Neuronal stem cell (in vitro differentiated cells): Measurements from ENCODE around the gene TNNI3K.
A peak's percentile ranks its signal among the peaks of the same experiment; 100 is the strongest.

Experiments used
- DNase-seq: peaks from one replicate; pipeline ENCODE4 v3.0.0-alpha.2; 2013; ENCODE audit warnings: low spot score
- H2AFZ ChIP-seq: one replicate; pipeline ENCODE4 v1.6.1; 2013; ENCODE audit warnings: mild to moderate bottlenecking, low read length, inconsistent platforms
- H2AK5ac ChIP-seq: 2 replicates; pipeline ENCODE4 v1.6.1; 2013; ENCODE audit warnings: low read depth, mild to moderate bottlenecking, inconsistent platforms, low read length, moderate library complexity, mixed read lengths
- H2BK120ac ChIP-seq: 2 replicates; pipeline ENCODE4 v1.6.1; 2013; ENCODE audit warnings: low read depth, mild to moderate bottlenecking, inconsistent platforms, low read length, moderate library complexity, mixed read lengths
- H2BK12ac ChIP-seq: one replicate; pipeline ENCODE4 v1.6.1; 2013; ENCODE audit warnings: low read length, inconsistent platforms
- H2BK15ac ChIP-seq: 2 replicates; pipeline ENCODE4 v1.6.1; 2013; ENCODE audit warnings: mild to moderate bottlenecking, low read length, inconsistent platforms, mixed read lengths
- H2BK5ac ChIP-seq: one replicate; pipeline ENCODE4 v1.6.1; 2013; ENCODE audit warnings: inconsistent platforms, mild to moderate bottlenecking, low read length, moderate library complexity
- H3K14ac ChIP-seq: one replicate; pipeline ENCODE4 v1.6.1; 2013; ENCODE audit warnings: low read length, inconsistent platforms
- H3K18ac ChIP-seq: 2 replicates; pipeline ENCODE4 v1.6.1; 2013; ENCODE audit warnings: low read length, inconsistent platforms
- H3K23ac ChIP-seq: 2 replicates; pipeline ENCODE4 v1.6.1; 2013; ENCODE audit warnings: low read depth, mild to moderate bottlenecking, mixed read lengths, low read length, inconsistent platforms; ENCODE audit not compliant: poor library complexity
- H3K27ac ChIP-seq: replicated peaks from 3 replicates; pipeline ENCODE4 v1.5.1; 2013; ENCODE audit warnings: low read length, inconsistent platforms
- H3K27me3 ChIP-seq, 3 experiments: 2 replicates each; pipeline ENCODE4 v1.6.1; 2013; ENCODE audit warnings: low read length in 3 of 3, mild to moderate bottlenecking in 2 of 3, inconsistent platforms in 1 of 3, low read depth in 1 of 3, mixed read lengths in 1 of 3, moderate library complexity in 1 of 3; ENCODE audit not compliant: control insufficient read depth in 3 of 3, insufficient read depth in 3 of 3
- H3K36me3 ChIP-seq, 2 donors: replicated peaks in 1 of 2; 2 replicates each; pipeline ENCODE4 v1.6.1; 2013; ENCODE audit warnings: low read length in 2 of 2; ENCODE audit not compliant: control insufficient read depth in 2 of 2, insufficient read depth in 2 of 2
- H3K4ac ChIP-seq: 2 replicates; pipeline ENCODE4 v1.6.1; 2013; ENCODE audit warnings: inconsistent platforms, mild to moderate bottlenecking, low read length, moderate library complexity
- H3K4me1 ChIP-seq, 2 donors: 1 replicate in 1 of 2; 2 replicates in 1 of 2; pipeline ENCODE4 v1.6.1; 2013; ENCODE audit warnings: low read length in 2 of 2, low read depth in 1 of 2; ENCODE audit not compliant: control insufficient read depth in 2 of 2, insufficient read depth in 1 of 2
- H3K4me2 ChIP-seq: one replicate; pipeline ENCODE4 v1.6.1; 2013; ENCODE audit warnings: mild to moderate bottlenecking, low read length, inconsistent platforms; ENCODE audit not compliant: insufficient read depth, poor library complexity, severe bottlenecking
- H3K4me3 ChIP-seq, 2 donors: 2 replicates each; pipeline ENCODE4 v1.5.1; 2013; ENCODE audit warnings: low read length in 2 of 2, mild to moderate bottlenecking in 2 of 2, inconsistent platforms in 1 of 2, moderate library complexity in 1 of 2
- H3K79me1 ChIP-seq: one replicate; pipeline ENCODE4 v1.6.1; 2013; ENCODE audit warnings: low read depth, mild to moderate bottlenecking, inconsistent platforms, low read length, moderate library complexity
- H3K9ac ChIP-seq: one replicate; pipeline ENCODE4 v1.6.1; 2013; ENCODE audit warnings: mild to moderate bottlenecking, low read depth, low read length, inconsistent platforms; ENCODE audit not compliant: poor library complexity
- H3K9me3 ChIP-seq, 2 donors: replicated peaks in 1 of 2; 2 replicates each; pipeline versions ENCODE3 to v1.6.1; 2013; ENCODE audit warnings: low read length in 2 of 2, mild to moderate bottlenecking in 2 of 2, inconsistent platforms in 1 of 2, low read depth in 1 of 2, mixed read lengths in 1 of 2, moderate library complexity in 1 of 2; ENCODE audit not compliant: control insufficient read depth in 2 of 2, insufficient read depth in 1 of 2
- H4K8ac ChIP-seq: one replicate; pipeline ENCODE4 v1.6.1; 2013; ENCODE audit warnings: low read depth, mild to moderate bottlenecking, inconsistent platforms, low read length, moderate library complexity
- H4K91ac ChIP-seq: one replicate; pipeline ENCODE4 v1.6.1; 2013; ENCODE audit warnings: low read length, low read depth, mild to moderate bottlenecking, inconsistent platforms; ENCODE audit not compliant: poor library complexity
- WGBS, 2 donors: extraction: QIAGEN DNeasy Blood & Tissue Kit; methylation state at CpG; one replicate each; pipeline ENCODE4 v1.1.7; 2013; ENCODE audit warnings: missing lambda C conversion rate in 2 of 2, mixed read lengths in 1 of 2; ENCODE audit not compliant: insufficient read length in 2 of 2, insufficient replicate concordance in 1 of 2; ENCODE audit errors: extremely low coverage in 2 of 2; 5-methylcytosine and 5-hydroxymethylcytosine counted together

The TNNI3K gene

DNA sequence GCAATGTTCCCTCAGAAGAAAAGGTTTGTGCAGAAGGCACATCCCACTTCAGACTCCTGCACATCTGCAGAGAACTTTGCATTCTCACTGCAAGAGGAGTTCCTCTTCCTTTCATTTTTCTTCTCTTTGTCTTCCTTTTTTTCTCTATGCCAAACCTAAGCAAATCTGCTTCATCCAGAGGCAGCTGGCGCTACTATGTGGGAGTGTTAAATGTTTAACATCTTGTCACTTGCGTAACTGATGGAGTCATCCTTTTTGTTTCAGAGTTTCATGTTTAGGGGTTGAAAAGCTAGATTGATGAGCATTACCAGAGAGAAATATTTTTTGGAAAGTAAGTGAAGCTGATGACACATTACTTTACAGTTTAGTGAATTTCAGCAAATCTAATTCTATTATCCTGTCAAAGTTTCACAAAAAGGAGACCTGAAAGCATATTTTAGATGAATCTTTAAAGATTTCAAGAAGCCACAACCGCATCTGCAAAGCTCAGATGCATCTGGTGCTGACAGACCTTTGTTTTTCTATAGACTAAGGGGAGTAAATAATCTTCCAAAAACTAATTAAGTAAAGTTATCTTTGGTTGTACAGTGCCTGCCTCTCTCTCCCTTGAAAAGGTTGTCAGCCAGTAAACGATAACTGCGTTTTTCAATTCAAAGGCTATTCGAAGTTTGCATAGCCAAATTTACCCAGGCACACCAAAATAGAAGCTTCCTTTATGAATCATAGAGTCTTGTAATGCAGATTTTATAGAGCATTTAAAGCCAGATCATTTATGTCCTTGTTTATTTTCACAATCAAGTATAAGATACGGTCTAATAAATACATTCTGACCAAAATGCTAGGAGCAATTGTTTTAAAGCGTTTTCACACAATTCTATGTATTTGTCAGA, 278.5 kb downstream of the TNNI3K start:
- no peaks in the 10 kb centered on the region for H3K9me3 ChIP-seq
- no peak overlapping the region for H2BK120ac ChIP-seq
- H3K18ac ChIP-seq: no peak overlapping the region
- no peaks in the 10 kb centered on the region for H3K36me3 ChIP-seq
- H4K91ac ChIP-seq: no peak overlapping the region
- no peak for DNase-seq
- no peaks in the 10 kb centered on the region for H3K79me1 ChIP-seq
- no peaks in the 10 kb centered on the region for H3K27me3 ChIP-seq
- no peak overlapping the region for H3K14ac ChIP-seq
- peaks cover 1 to 4% of the 10 kb centered on the region in 2 donors for H3K4me1 ChIP-seq
- no peak overlapping the region for H4K8ac ChIP-seq
- no peak overlapping the region for H3K4ac ChIP-seq
- H3K9ac ChIP-seq: no peak overlapping the region
- no CpG with 5 or more reads among the region's 8 CpGs for WGBS, 2 donors
- no peak overlapping the region for H2BK5ac ChIP-seq
- no peak overlapping the region for H3K23ac ChIP-seq
- no peak overlapping the region for H2BK15ac ChIP-seq
- H2AK5ac ChIP-seq: no peak overlapping the region
- H3K4me3 ChIP-seq: no peak overlapping the region
- H2BK12ac ChIP-seq: no peak overlapping the region
- no peak overlapping the region for H3K4me2 ChIP-seq
- peak overlapping the region; percentile 11 for H2AFZ ChIP-seq
- no peak overlapping the region for H3K27ac ChIP-seq

- DNase-seq: no peak
- no peak overlapping the region for H3K4ac ChIP-seq
- no peak overlapping the region for H2BK15ac ChIP-seq
- H3K14ac ChIP-seq: no peak overlapping the region
- no peaks in the 10 kb centered on the region for H3K79me1 ChIP-seq
- H3K4me2 ChIP-seq: no peak overlapping the region
- no peaks in the 10 kb centered on the region for H3K9me3 ChIP-seq
- no peak overlapping the region for H3K9ac ChIP-seq
- no peak overlapping the region for H3K27ac ChIP-seq
- H3K23ac ChIP-seq: no peak overlapping the region
- no peak overlapping the region for H3K18ac ChIP-seq
- H2BK5ac ChIP-seq: no peak overlapping the region
- no peak overlapping the region for H4K91ac ChIP-seq
- no CpG with 5 or more reads among the region's 6 CpGs for WGBS, 2 donors
- H2BK120ac ChIP-seq: no peak overlapping the region
- H3K4me3 ChIP-seq: no peak overlapping the region
- H4K8ac ChIP-seq: no peak overlapping the region
- no peak overlapping the region for H2BK12ac ChIP-seq
- no peak overlapping the region for H2AFZ ChIP-seq
- H3K36me3 ChIP-seq: no peaks in the 10 kb centered on the region
- peaks cover 6 to 7% of the 10 kb centered on the region in 2 donors for H3K4me1 ChIP-seq
- H3K27me3 ChIP-seq: no peaks in the 10 kb centered on the region
- H2AK5ac ChIP-seq: no peak overlapping the region
Measured at GRCh38 chr1:74517599-74518051, 282.4 kb downstream of the TNNI3K start.

DNA sequence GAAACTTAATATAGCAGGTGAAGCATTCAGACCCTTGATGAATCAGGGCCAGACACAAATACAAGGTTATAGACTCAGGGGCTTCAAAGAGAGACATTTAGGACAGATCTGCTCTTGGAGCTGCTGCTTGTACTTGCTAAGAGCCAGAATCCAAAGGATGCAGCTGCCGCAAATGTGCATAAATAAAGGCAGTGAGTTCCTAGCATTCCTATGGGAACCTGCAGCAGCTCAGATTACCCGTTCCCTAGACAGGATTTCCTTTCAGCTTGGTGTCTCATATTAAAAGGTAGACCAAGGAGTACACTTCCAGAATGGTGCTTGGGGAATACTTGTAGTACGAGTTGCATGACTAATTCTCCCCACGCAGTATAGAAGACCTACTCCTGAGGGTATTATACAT, 287.0 kb downstream of the TNNI3K start:
- no peak overlapping the region for H3K27ac ChIP-seq
- no peak for DNase-seq

GRCh38 chr1:74523873-74524480, 288.8 kb downstream of the TNNI3K start:
- no peak for DNase-seq
- Histone ChIP-seq H2AK5ac (no peak overlapping the region), H3K23ac (no peak overlapping the region), H3K79me1 (no peaks in the 10 kb centered on the region), H3K27ac (no peak overlapping the region), H3K4me2 (no peak overlapping the region), H2AFZ (peak overlapping the region; percentile 30), H2BK15ac (no peak overlapping the region), H3K14ac (no peak overlapping the region), H3K36me3 (no peaks in the 10 kb centered on the region), H4K8ac (no peak overlapping the region), H3K4ac (no peak overlapping the region), H2BK12ac (no peak overlapping the region), H3K27me3 (no peaks in the 10 kb centered on the region), H3K9ac (no peak overlapping the region), H2BK120ac (no peak overlapping the region), H3K4me1 (peaks cover 11 to 17% of the 10 kb centered on the region in 2 donors), H3K4me3 (no peak overlapping the region), H4K91ac (no peak overlapping the region), H2BK5ac (no peak overlapping the region), H3K18ac (no peak overlapping the region), H3K9me3 (no peaks in the 10 kb centered on the region)
- WGBS, 2 donors: no CpG with 5 or more reads among the region's 2 CpGs

More for the DNA sequence above, 287.0 kb downstream of the TNNI3K start:
- no CpG with 5 or more reads among the region's 4 CpGs for WGBS, 2 donors
- H3K27me3 ChIP-seq: no peaks in the 10 kb centered on the region
- no peak overlapping the region for H2BK5ac ChIP-seq
- no peaks in the 10 kb centered on the region for H3K36me3 ChIP-seq
- H3K14ac ChIP-seq: no peak overlapping the region
- H3K9ac ChIP-seq: no peak overlapping the region
- H3K9me3 ChIP-seq: no peaks in the 10 kb centered on the region
- H3K4me1 ChIP-seq: peaks cover 11 to 17% of the 10 kb centered on the region in 2 donors
- no peak overlapping the region for H3K23ac ChIP-seq
- peak overlapping the region; percentile 65 for H2AFZ ChIP-seq
- H2AK5ac ChIP-seq: no peak overlapping the region
- H2BK120ac ChIP-seq: no peak overlapping the region
- H3K18ac ChIP-seq: no peak overlapping the region
- no peak overlapping the region for H2BK15ac ChIP-seq
- no peak overlapping the region for H3K4ac ChIP-seq
- H2BK12ac ChIP-seq: no peak overlapping the region
- no peak overlapping the region for H4K91ac ChIP-seq
- no peaks in the 10 kb centered on the region for H3K79me1 ChIP-seq
- no peak overlapping the region for H4K8ac ChIP-seq
- no peak overlapping the region for H3K4me2 ChIP-seq
- H3K4me3 ChIP-seq: no peak overlapping the region
